Endothelial cell of umbilical vein (primary cell): Measurements from ENCODE around the gene DIO3.

Experiments used
- EZH2 ChIP-seq: IDR thresholded peaks from 2 replicates; pipeline ENCODE4 v1.6.1; 2012; ENCODE audit warnings: borderline replicate concordance, low read depth, mild to moderate bottlenecking, moderate library complexity, low read length, inconsistent platforms; ENCODE audit not compliant: severe bottlenecking
- POLR2A ChIP-seq: IDR thresholded peaks from 2 replicates; pipeline ENCODE4 v1.6.1; 2012; ENCODE audit warnings: low read depth, mild to moderate bottlenecking, control low read depth, low read length
- POLR2AphosphoS5 ChIP-seq: IDR thresholded peaks from 2 replicates; pipeline ENCODE4 v1.6.1; 2012; ENCODE audit warnings: low read depth, mild to moderate bottlenecking, control low read depth, low read length, moderate library complexity; ENCODE audit not compliant: insufficient read depth
- TF ChIP-seq, protein P1 (sequence below), 2 donors: IDR thresholded peaks; 1 replicate in 1 of 2; 2 replicates in 1 of 2; pipeline ENCODE4 v1.5.1; 2011; ENCODE audit warnings: low read length in 2 of 2, mild to moderate bottlenecking in 2 of 2, moderate library complexity in 2 of 2, control low read depth in 1 of 2, inconsistent platforms in 1 of 2, low read depth in 1 of 2; ENCODE audit not compliant: insufficient read depth in 1 of 2; ENCODE audit errors: extremely low read depth in 1 of 2

DNA sequence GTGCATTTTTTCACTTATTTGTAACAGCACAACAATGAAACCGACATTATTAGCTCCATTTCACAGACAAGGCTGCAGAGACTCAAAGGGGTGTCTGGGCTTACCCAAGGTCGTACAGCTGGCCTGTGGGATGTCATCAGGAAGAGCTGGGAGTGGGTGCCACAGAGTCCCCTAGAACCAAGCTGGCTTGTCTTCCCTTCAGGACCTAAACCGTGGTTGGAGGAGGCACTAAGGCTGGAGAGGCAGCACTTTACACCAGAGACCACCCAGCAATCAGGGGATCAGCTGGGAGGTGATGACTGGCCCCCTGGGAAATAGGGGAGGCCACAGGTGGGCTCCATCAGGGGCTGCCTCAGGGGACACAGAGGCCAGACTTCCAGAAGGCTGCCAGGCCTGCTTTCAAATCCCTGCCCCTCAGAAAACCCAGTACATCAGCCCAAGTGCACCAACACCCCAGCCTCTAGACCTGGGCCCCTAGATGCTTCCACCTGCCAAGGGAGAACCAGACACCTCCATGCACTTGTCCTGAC lies 28.3 kb downstream of the DIO3 start:
- no peak for TF ChIP-seq POLR2AphosphoS5
- TF ChIP-seq, protein P1, sequence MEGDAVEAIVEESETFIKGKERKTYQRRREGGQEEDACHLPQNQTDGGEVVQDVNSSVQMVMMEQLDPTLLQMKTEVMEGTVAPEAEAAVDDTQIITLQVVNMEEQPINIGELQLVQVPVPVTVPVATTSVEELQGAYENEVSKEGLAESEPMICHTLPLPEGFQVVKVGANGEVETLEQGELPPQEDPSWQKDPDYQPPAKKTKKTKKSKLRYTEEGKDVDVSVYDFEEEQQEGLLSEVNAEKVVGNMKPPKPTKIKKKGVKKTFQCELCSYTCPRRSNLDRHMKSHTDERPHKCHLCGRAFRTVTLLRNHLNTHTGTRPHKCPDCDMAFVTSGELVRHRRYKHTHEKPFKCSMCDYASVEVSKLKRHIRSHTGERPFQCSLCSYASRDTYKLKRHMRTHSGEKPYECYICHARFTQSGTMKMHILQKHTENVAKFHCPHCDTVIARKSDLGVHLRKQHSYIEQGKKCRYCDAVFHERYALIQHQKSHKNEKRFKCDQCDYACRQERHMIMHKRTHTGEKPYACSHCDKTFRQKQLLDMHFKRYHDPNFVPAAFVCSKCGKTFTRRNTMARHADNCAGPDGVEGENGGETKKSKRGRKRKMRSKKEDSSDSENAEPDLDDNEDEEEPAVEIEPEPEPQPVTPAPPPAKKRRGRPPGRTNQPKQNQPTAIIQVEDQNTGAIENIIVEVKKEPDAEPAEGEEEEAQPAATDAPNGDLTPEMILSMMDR (IDR thresholded peaks at IDR 0.05; ENCODE audit: extremely low read depth in 1 of 2, insufficient read depth in 1 of 2, low read depth in 1 of 2, low read length in 2 of 2), result no peak
- no peak for TF ChIP-seq POLR2A
- no peak for TF ChIP-seq EZH2
